IMR-90 (cell line): ENCODE measurements around the gene C7orf25. TPM values are rescaled to one million over a fixed set of nuclear protein-coding genes. Genes with fewer than 3 reads are reported as not detected.

Experiments
- ATAC-seq: fragments of 200-7000 bp; cut with Tn5 transposase; 2 replicates; pipeline ENCODE4 v1.9.1; 2020; ENCODE audit warnings: low read depth, mild to moderate bottlenecking, moderate library complexity
- BruUV-seq: library from RNA; stranded (reverse); fragments of 400-500 nt; replicated peaks from 2 replicates; lab custom pipeline; 2021; lab: Mats Ljungman, UMichigan
- CTCF ChIA-PET: fragments of 300-600 bp; formaldehyde crosslinking; extraction: SDS; loops from one replicate; lab custom pipeline; 2021; ENCODE audit warnings: antibody characterized with exemption; lab: Yijun Ruan, JAX
- POLR2A ChIA-PET: fragments of 300-600 bp; sonication (Branson Sonifier 250); formaldehyde crosslinking; loops from one replicate; lab custom pipeline; 2022; ENCODE audit warnings: antibody characterized with exemption; ENCODE audit not compliant: unreplicated experiment; lab: Charles Lee
- DNase-seq: peaks from one replicate; pipeline ENCODE4 v3.0.0; 2013
- H2AFZ ChIP-seq: replicated peaks from 2 replicates; pipeline ENCODE3; 2013; ENCODE audit warnings: low read length, mild to moderate bottlenecking; ENCODE audit not compliant: poor library complexity
- H2AK5ac ChIP-seq: 2 replicates; pipeline ENCODE4 v1.6.1; 2013; ENCODE audit warnings: low read depth, low read length, inconsistent platforms
- H2AK9ac ChIP-seq: replicated peaks from 2 replicates; pipeline ENCODE3; 2013; ENCODE audit warnings: mild to moderate bottlenecking, low read depth, low read length, moderate library complexity; ENCODE audit not compliant: poor library complexity
- H2BK120ac ChIP-seq: 2 replicates; pipeline ENCODE4 v1.6.1; 2013; ENCODE audit warnings: low read depth, low read length, inconsistent platforms
- H2BK15ac ChIP-seq: 3 replicates; pipeline ENCODE4 v1.6.1; 2013; ENCODE audit warnings: low read depth, low read length, inconsistent platforms
- H2BK20ac ChIP-seq: 2 replicates; pipeline ENCODE4 v1.6.1; 2013; ENCODE audit warnings: low read depth, mild to moderate bottlenecking, inconsistent platforms, low read length, moderate library complexity
- H2BK5ac ChIP-seq: 2 replicates; pipeline ENCODE4 v1.6.1; 2013; ENCODE audit warnings: mild to moderate bottlenecking, low read depth, low read length, inconsistent platforms; ENCODE audit not compliant: poor library complexity, severe bottlenecking
- H3K14ac ChIP-seq: replicated peaks from 2 replicates; pipeline ENCODE4 v1.6.1; 2013; ENCODE audit warnings: low read depth, low read length, inconsistent platforms
- H3K18ac ChIP-seq: 2 replicates; pipeline ENCODE4 v1.6.1; 2013; ENCODE audit warnings: low read depth, low read length, control low read depth
- H3K23ac ChIP-seq: 2 replicates; pipeline ENCODE4 v1.6.1; 2013; ENCODE audit warnings: low read depth, low read length, inconsistent platforms
- H3K27ac ChIP-seq: 2 replicates; pipeline ENCODE4 v1.5.1; 2013; ENCODE audit warnings: mild to moderate bottlenecking, control low read depth, low read length; ENCODE audit not compliant: insufficient read depth
- H3K27me3 ChIP-seq: 2 replicates; pipeline ENCODE4 v1.6.1; 2013; ENCODE audit warnings: low read length; ENCODE audit not compliant: control insufficient read depth, insufficient read depth
- H3K36me3 ChIP-seq: 2 replicates; pipeline ENCODE4 v1.6.1; 2013; ENCODE audit warnings: low read length, mixed read lengths; ENCODE audit not compliant: control insufficient read depth, insufficient read depth
- H3K4ac ChIP-seq: 2 replicates; pipeline ENCODE4 v1.6.1; 2013; ENCODE audit warnings: low read depth, low read length, inconsistent platforms
- H3K4me1 ChIP-seq: 2 replicates; pipeline ENCODE4 v1.6.1; 2013; ENCODE audit warnings: low read length, mixed read lengths; ENCODE audit not compliant: control insufficient read depth, insufficient read depth
- H3K4me2 ChIP-seq: 2 replicates; pipeline ENCODE4 v1.6.1; 2013; ENCODE audit warnings: low read depth, mild to moderate bottlenecking, control low read depth, low read length, moderate library complexity
- H3K4me3 ChIP-seq: 2 replicates; pipeline ENCODE4 v1.5.1; 2013; ENCODE audit warnings: low read depth, mild to moderate bottlenecking, control low read depth, low read length, moderate library complexity; ENCODE audit not compliant: insufficient read depth
- H3K56ac ChIP-seq: 2 replicates; pipeline ENCODE4 v1.6.1; 2013; ENCODE audit warnings: low read length, inconsistent platforms; ENCODE audit not compliant: insufficient read depth; ENCODE audit errors: extremely low read depth
- H3K79me1 ChIP-seq, 2 experiments: 2 replicates each; pipeline ENCODE4 v1.6.1; 2013; ENCODE audit warnings: low read length in 2 of 2, inconsistent platforms in 1 of 2, low read depth in 1 of 2
- H3K9ac ChIP-seq: 2 replicates; pipeline ENCODE4 v1.6.1; 2013; ENCODE audit warnings: low read depth, low read length, control low read depth
- H3K9me1 ChIP-seq: 2 replicates; pipeline ENCODE4 v1.6.1; 2013; ENCODE audit warnings: low read length, inconsistent platforms; ENCODE audit not compliant: insufficient read depth
- H3K9me3 ChIP-seq: 2 replicates; pipeline ENCODE4 v1.6.1; 2013; ENCODE audit warnings: low read length; ENCODE audit not compliant: control insufficient read depth, insufficient read depth
- H4K20me1 ChIP-seq: 2 replicates; pipeline ENCODE4 v1.6.1; 2013; ENCODE audit warnings: low read length, inconsistent platforms; ENCODE audit not compliant: insufficient read depth
- H4K5ac ChIP-seq: 2 replicates; pipeline ENCODE4 v1.6.1; 2013; ENCODE audit warnings: mild to moderate bottlenecking, low read depth, low read length, control low read depth
- H4K8ac ChIP-seq, 2 experiments: 2 replicates each; pipeline ENCODE4 v1.6.1; 2013; ENCODE audit warnings: low read depth in 2 of 2, low read length in 2 of 2, control low read depth in 1 of 2, inconsistent platforms in 1 of 2
- H4K91ac ChIP-seq: 2 replicates; pipeline ENCODE4 v1.6.1; 2013; ENCODE audit warnings: low read depth, low read length, inconsistent platforms; ENCODE audit not compliant: insufficient read depth
- BHLHE40 ChIP-seq: fragments of 150-350 bp; IDR thresholded peaks from 2 replicates; pipeline ENCODE4 v1.6.1; 2016; ENCODE audit warnings: mild to moderate bottlenecking, low read depth, low read length
- CEBPB ChIP-seq: IDR thresholded peaks from 2 replicates; pipeline ENCODE4 v1.6.1; 2012; ENCODE audit warnings: low read depth, low read length, improper control_type of control experiment
- CHD1 ChIP-seq: IDR thresholded peaks from 2 replicates; pipeline ENCODE4 v1.6.1; 2012; ENCODE audit warnings: low read depth, low read length, improper control_type of control experiment
- CTCF ChIP-seq: conservative IDR thresholded peaks from 2 replicates; pipeline ENCODE4 v1.5.1; 2012; ENCODE audit warnings: mild to moderate bottlenecking, low read depth, low read length, improper control_type of control experiment
- FOS ChIP-seq: fragments of 150-350 bp; IDR thresholded peaks from 2 replicates; pipeline ENCODE4 v1.6.1; 2016; ENCODE audit warnings: low read depth, low read length
- MAFK ChIP-seq: IDR thresholded peaks from 2 replicates; pipeline ENCODE4 v1.6.1; 2012; ENCODE audit warnings: low read depth, low read length, improper control_type of control experiment
- MAZ ChIP-seq: IDR thresholded peaks from 2 replicates; pipeline ENCODE4 v1.6.1; 2012; ENCODE audit warnings: low read depth, mild to moderate bottlenecking, low read length, improper control_type of control experiment, moderate library complexity, borderline replicate concordance
- MXI1 ChIP-seq: IDR thresholded peaks from 2 replicates; pipeline ENCODE4 v1.6.1; 2012; ENCODE audit warnings: low read depth, mild to moderate bottlenecking, low read length, moderate library complexity, borderline replicate concordance
- NFE2L2 ChIP-seq: fragments of 150-350 bp; IDR thresholded peaks from 2 replicates; pipeline ENCODE4 v1.6.1; 2016; ENCODE audit warnings: low read depth, mild to moderate bottlenecking, low read length
- POLR2A ChIP-seq: IDR thresholded peaks from 2 replicates; pipeline ENCODE4 v1.6.1; 2012; ENCODE audit warnings: mild to moderate bottlenecking, low read depth, low read length
- RAD21 ChIP-seq: IDR thresholded peaks from 2 replicates; pipeline ENCODE4 v1.6.1; 2012; ENCODE audit warnings: low read length, improper control_type of control experiment
- RCOR1 ChIP-seq: IDR thresholded peaks from 2 replicates; pipeline ENCODE4 v1.6.1; 2012; ENCODE audit warnings: mild to moderate bottlenecking, low read length, improper control_type of control experiment; ENCODE audit not compliant: insufficient replicate concordance
- RFX5 ChIP-seq: IDR thresholded peaks from 2 replicates; pipeline ENCODE4 v1.8.0; 2012; ENCODE audit warnings: low read depth, mild to moderate bottlenecking, low read length, moderate library complexity
- SMC3 ChIP-seq: fragments of 150-350 bp; IDR thresholded peaks from 2 replicates; pipeline ENCODE4 v1.6.1; 2016; ENCODE audit warnings: low read depth, mild to moderate bottlenecking, antibody characterized with exemption, low read length, moderate library complexity
- WGBS, 2 experiments: methylation state at CpG; one replicate each; pipeline versions ENCODE4 v1.1.5 to v1.1.7; 2013; ENCODE audit warnings: missing lambda C conversion rate in 2 of 2; ENCODE audit not compliant: insufficient read length in 1 of 2; ENCODE audit errors: extremely low coverage in 2 of 2; 5-methylcytosine and 5-hydroxymethylcytosine counted together
- dilution Hi-C: fragments of 300-500 bp; cut with HindIII; formaldehyde crosslinking; loops from one replicate; pipeline ENCODE4 v1.14.3; 2018; ENCODE audit warnings: low sequenced_read_pairs; ENCODE audit not compliant: unreplicated experiment
- in situ Hi-C: fragments of 300-500 bp; cut with MboI; formaldehyde crosslinking; loops from 3 replicates; pipeline ENCODE4 v1.14.3; 2019; ENCODE audit warnings: low sequenced_read_pairs, inconsistent platforms, mixed read lengths
- intact Hi-C: fragments of 100-400 bp; cut with micrococcal nuclease; formaldehyde crosslinking; loops from 2 replicates; pipeline ENCODE4 v1.10.0; 2022
- polyA plus RNA-seq, 3 experiments: library from polyadenylated mRNA; depleted of rRNA; stranded (reverse); fragments of >200 nt; gene quantifications; 2 replicates each; pipeline ENCODE4 v1.2.3, GENCODE V29; 2012; ENCODE audit warnings: low replicate concordance in 1 of 3
- total RNA-seq: library from RNA; depleted of rRNA; stranded (reverse); fragments of >200 nt; gene quantifications from 2 replicates; pipeline ENCODE4 v1.2.3, GENCODE V29; 2012
- TF ChIP-seq, protein P1 (sequence below): fragments of 150-350 bp; IDR thresholded peaks from 2 replicates; pipeline ENCODE4 v1.6.1; 2017; ENCODE audit warnings: mild to moderate bottlenecking, antibody characterized with exemption, low read length, low read depth
- TF ChIP-seq, protein P2 (sequence below): fragments of 150-350 bp; IDR thresholded peaks from 2 replicates; pipeline ENCODE4 v1.6.1; 2016; ENCODE audit warnings: low read depth, mild to moderate bottlenecking, low read length, moderate library complexity, borderline replicate concordance

C7orf25 gene
- total and polyA plus RNA-seq, 2 of the 4 experiments (the other 2 are of a cell fraction), result 4.5 to 6.1 TPM

GRCh38 chr7:42952328-42952727, 40.5 kb upstream of the C7orf25 start:
- in situ Hi-C loops (no loop called here), intact Hi-C loops (no loop called here), dilution Hi-C loops (no loop called here)
- BruUV-seq, result no TSS peak
- no peak overlapping the region for H3K9ac ChIP-seq
- no peak overlapping the region for H3K18ac ChIP-seq
- no peaks in the 10 kb centered on the region for H4K20me1 ChIP-seq
- no peak overlapping the region for H3K4me3 ChIP-seq
- H3K9me3 ChIP-seq, result no peaks in the 10 kb centered on the region
- no peak overlapping the region for H2AK5ac ChIP-seq
- H3K27me3 ChIP-seq, result 0 out of 2 replicates have a peak, but pooled peaks cover 1% of the 10 kb centered on the region
- H3K23ac ChIP-seq, result no peak overlapping the region
- no peak overlapping the region for H3K14ac ChIP-seq
- ATAC-seq (no peak), DNase-seq (no peak)
- H2BK120ac ChIP-seq, result no peak overlapping the region
- no peaks in the 10 kb centered on the region for H3K36me3 ChIP-seq
- H3K4ac ChIP-seq, result no peak overlapping the region
- no peak overlapping the region for H4K8ac ChIP-seq
- no peak overlapping the region for H4K5ac ChIP-seq
- no peak overlapping the region for H2AK9ac ChIP-seq
- no peak overlapping the region for H2BK5ac ChIP-seq
- H2BK15ac ChIP-seq, result no peak overlapping the region
- WGBS, 2 experiments, result 50% methylated on average over 1 of the region's 4 CpGs; no CpG with 5 or more reads in 1 of the 2 experiments
- H4K91ac ChIP-seq, result no peak overlapping the region
- CTCF ChIA-PET, result no interaction called here
- H3K4me1 ChIP-seq, result no peaks in the 10 kb centered on the region
- no peak overlapping the region for H2AFZ ChIP-seq
- POLR2A ChIA-PET, result no interaction called here
- TF ChIP-seq POLR2A, result no peak
- TF ChIP-seq MXI1, result no peak
- no peak for TF ChIP-seq CHD1
- TF ChIP-seq RAD21, result no peak
- no peak for TF ChIP-seq RCOR1
- TF ChIP-seq BHLHE40, result no peak
- TF ChIP-seq SMC3, result no peak
- TF ChIP-seq NFE2L2, result no peak
- no peak for TF ChIP-seq CEBPB
- TF ChIP-seq, protein P1, sequence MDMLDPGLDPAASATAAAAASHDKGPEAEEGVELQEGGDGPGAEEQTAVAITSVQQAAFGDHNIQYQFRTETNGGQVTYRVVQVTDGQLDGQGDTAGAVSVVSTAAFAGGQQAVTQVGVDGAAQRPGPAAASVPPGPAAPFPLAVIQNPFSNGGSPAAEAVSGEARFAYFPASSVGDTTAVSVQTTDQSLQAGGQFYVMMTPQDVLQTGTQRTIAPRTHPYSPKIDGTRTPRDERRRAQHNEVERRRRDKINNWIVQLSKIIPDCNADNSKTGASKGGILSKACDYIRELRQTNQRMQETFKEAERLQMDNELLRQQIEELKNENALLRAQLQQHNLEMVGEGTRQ, result no peak
- TF ChIP-seq MAFK, result no peak
- TF ChIP-seq RFX5, result no peak
- no peak for TF ChIP-seq FOS
- TF ChIP-seq, protein P2, sequence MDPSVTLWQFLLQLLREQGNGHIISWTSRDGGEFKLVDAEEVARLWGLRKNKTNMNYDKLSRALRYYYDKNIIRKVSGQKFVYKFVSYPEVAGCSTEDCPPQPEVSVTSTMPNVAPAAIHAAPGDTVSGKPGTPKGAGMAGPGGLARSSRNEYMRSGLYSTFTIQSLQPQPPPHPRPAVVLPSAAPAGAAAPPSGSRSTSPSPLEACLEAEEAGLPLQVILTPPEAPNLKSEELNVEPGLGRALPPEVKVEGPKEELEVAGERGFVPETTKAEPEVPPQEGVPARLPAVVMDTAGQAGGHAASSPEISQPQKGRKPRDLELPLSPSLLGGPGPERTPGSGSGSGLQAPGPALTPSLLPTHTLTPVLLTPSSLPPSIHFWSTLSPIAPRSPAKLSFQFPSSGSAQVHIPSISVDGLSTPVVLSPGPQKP, result no peak
- TF ChIP-seq CTCF, result no peak
- no peak for TF ChIP-seq MAZ
- H3K56ac ChIP-seq, result no peak overlapping the region
- no peak overlapping the region for H2BK20ac ChIP-seq
- H3K9me1 ChIP-seq, result no peaks in the 10 kb centered on the region
- H3K79me1 ChIP-seq, result no peaks in the 10 kb centered on the region
- H3K27ac ChIP-seq, result no peak overlapping the region
- no peak overlapping the region for H3K4me2 ChIP-seq
